Hematopoietic multipotent progenitor cell (in vitro differentiated cells): ENCODE measurements around the gene PRR19. TPM values are rescaled to one million over a fixed set of nuclear protein-coding genes. Genes with fewer than 3 reads are reported as not detected.
A peak's percentile ranks its signal among the peaks of the same experiment; 100 is the strongest.

Experiments used
- DNase-seq, 3 donors: peaks; one replicate each; pipeline ENCODE4 v3.0.0-alpha.2; 2011 to 2015; ENCODE audit warnings: low read depth in 2 of 3, low spot score in 2 of 3
- total RNA-seq: library from RNA; depleted of rRNA; stranded (reverse); fragments of >200 nt; gene quantifications from one replicate; pipeline ENCODE4 v1.2.3, GENCODE V29; 2012

The PRR19 gene
- total RNA-seq, 1 donor: 0.54 TPM

DNA sequence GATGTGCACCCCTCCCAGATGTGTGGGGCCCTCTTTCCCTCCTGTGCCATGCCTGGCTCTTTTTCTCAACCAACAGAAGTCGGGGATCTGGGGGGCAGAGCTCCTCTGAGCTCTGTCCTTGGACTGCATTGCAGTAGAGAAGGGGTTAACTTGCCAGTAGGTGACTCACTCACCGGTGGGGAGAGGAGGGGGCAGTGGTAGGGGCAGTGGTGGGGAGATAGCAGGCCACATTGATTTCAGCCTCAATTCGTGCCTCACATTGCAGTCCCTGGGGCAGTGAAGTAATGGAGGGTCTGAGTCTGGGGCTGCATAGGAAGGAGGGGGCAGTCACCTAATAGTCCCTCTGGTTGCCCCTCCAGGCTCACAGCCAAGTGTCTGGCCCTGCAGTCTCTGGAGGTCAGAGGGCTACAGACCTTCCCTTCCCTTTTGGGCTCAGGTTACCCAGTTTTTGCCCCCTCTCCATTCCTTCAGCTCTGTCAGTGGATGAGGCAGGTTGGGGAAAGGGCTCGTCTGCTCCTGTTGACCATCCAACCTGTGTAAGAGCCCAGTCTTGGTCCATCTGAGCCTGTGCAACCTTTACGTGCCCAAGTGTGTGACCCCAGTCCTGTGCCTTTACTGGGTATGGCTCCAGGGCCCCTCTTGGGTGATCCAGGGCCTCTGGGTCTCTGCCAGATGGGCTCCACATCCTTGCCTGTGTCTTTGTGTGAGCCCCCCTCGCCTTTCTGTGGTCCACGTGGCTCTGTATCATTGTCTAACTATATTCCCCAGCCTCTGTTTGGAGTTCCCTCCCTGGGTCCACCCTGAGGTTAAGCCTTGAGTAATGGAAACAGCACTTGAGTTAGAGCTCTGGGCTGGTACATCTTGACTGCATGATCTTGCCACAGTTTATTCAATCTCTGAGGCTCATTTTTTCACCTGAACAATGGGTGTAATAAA, 19.8 kb upstream of the PRR19 start:
- DNase-seq: peak in 1 of 3 donors; percentile 54

DNA sequence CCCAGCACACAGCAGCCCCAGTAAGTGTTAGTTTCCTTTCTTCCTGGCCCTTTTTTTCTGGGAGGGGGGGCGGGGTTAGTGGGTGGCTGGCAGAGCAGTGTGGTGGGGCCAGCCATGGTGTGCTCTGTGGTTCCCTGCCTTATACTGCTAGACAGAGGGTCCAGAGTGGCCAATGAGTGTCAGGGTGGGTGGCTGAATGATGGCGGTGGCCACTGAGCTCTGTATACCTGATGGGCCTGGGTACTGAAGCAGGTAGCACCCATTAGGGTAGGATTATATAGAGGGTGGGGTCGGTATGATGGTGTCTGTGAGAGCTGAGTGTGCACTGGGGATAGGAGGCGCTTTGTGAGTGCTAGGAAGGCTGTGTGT, 19.1 kb upstream of the PRR19 start:
- no peak for DNase-seq

DNA sequence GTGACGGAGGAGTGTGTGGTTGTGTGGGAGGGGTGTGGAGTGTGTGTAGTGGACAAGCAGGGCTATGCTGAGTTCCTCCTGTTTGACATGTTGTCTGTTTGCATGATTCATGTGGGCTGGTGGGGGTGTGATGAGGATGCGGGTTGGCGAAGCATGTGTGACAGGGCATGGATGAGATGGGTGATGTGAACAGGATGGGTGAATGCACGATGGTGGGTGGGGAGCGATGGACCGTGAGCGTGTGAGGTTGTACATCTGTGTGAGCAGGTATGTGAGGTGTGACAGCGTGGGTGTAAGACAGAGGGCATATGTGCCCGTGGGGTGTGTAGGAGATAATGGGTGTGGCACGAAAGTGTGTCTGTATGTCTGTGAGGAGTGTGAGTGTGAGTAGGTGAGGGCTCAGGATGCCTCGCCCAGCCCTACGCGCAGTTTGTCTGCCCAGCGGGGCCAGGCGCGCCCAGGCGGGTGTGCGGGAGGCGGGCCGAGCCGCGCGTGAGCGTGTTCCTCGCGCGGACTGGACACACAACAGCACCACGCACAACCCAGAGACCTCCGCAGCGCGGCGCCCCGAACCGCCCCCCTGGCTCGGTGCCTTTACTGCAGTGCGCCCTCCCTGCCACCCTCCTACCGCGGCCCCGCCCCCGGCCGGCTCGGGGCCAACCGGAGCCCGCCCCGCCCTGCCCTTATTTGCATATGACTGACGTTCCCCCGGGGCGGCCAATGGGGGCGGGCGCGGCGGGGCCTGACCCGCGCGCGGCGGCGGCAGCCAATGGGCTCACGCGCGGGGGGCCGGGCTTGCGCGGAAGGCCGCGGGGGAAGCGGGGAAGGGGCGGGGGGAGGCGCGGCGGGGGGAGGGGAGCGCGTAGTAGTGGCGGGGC, 18.5 kb upstream of the PRR19 start:
- peak; percentile 93 to 96 (median 96) for DNase-seq

DNA sequence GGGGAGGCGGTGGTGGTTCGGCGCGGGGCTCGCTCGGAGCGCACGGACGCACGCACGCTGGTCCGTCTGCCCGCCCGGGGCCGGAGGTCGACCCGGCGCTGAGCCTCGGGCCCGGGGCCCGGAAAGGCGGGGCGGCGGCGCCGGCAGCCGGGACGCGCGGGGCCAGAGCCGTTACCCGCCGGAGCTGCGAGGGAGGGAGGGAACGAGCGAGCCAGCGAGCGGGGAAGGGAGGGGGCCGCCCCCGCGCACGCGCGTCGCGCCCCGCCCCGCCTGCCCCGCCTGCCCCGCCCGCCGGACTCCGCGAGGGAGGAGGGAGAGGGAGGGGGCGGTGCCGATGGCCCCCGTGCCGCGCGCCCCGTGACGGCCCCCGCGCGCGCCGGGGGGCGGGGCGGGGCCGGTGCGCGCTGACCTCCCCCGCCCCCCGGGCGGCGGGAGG, 17.8 kb upstream of the PRR19 start:
- peak in 2 of 3 donors; percentile 79 to 84 for DNase-seq

DNA sequence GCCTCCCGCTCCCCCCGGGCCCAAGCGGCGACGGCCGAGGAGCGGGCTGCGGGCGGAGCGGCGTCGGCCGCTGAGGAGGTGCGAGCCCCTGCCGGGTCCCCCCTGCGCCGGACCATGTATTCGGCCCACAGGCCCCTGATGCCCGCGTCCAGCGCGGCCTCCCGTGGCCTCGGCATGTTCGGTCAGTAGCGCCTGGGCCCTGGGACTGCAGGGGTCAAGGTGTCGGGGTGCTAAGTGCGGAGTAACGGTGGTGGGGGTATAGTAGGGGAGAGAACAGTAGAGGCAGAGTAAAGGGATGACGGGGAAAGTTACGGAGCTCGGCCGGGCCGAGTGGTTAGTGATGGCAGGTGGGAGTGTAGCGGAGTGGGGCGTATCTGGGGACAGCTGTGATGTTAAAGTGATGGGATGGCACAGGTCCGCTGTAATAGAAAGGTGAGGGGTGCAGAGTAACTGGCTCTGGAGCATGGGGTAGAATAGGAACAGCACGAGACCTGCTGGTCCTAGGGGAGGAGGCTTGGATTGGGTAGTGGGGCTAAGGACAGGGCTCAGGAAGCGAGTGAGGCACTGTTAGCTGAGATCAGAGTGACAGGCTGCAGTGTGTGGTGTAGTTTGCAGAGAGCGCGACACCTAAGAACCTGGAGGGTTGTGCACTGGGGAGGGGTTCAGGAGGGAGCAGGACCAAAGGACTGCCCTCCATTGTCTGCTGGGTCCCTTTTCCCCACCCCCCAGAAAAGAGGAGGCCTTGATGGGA, 17.2 kb upstream of the PRR19 start:
- DNase-seq: peak in 1 of 3 donors; percentile 17

DNA sequence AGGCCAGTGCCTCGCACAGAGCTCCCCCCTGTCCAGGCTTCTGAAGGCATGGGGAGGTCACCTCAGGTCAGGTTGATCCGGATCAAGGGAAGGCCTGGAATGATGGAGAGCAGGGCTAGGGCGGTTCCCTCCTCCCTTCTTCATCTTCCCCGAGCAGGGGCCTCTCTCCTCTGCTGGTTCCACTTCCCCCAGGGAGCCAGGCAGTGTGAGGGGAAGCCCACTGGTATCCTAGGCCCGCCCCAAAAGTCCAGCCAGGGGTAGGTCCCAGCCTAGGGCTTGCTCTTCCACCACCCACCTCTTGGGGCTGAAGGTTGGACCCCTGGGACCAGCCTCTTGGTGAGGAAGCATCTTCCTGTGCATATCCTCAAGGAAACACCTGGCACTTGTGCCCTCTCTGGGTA, 16.4 kb upstream of the PRR19 start:
- peak in 1 of 3 donors; percentile 77 for DNase-seq

DNA sequence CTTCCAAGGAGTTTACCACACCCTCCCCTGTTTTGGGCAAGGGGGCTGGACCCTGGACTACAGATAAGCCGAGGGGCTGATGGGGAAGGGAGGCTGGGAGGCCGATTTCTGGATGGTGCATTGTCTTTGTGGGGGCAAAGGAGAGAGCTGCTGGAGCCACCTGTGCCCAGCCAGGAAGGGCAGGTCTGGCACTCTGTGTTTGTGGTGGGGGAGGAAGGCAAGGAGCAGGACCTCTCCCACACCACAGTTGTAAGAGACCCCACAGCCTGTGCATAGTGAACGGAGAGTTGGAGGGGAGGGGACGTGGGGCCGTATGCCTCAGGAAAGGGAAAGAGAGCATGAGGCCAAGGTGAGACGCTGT, 16.0 kb upstream of the PRR19 start:
- DNase-seq: no peak

DNA sequence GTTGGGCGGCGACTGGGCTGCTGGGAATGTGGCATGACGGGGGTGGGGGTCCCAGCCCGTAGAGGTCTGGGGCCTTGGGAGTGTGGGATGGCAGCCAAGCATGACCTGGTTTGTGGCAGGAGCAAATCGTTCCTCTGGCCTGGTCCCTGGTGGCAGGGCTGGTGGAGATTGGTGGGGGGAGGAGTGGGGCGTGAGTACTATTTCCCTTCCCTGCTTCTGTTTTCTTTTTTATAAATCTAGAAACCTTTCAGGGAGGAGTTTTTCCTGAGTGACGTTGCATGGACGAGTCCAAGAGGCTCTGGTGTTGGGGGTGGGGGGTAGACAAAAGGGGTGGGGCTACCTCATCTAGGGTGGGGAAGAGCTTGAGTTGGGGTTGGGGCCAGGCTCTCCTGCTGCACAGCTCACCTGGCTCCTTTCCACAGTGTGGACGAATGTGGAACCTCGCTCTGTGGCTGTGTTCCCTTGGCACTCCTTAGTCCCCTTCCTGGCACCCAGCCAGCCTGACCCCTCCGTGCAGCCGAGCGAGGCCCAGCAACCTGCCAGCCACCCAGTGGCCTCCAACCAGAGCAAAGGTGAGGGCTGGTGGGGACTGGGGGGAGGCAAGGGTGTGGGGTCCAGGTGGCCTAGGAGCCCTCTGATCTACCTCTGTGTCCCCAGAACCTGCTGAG, 15.4 kb upstream of the PRR19 start:
- DNase-seq: peak in 1 of 3 donors; percentile 77

DNA sequence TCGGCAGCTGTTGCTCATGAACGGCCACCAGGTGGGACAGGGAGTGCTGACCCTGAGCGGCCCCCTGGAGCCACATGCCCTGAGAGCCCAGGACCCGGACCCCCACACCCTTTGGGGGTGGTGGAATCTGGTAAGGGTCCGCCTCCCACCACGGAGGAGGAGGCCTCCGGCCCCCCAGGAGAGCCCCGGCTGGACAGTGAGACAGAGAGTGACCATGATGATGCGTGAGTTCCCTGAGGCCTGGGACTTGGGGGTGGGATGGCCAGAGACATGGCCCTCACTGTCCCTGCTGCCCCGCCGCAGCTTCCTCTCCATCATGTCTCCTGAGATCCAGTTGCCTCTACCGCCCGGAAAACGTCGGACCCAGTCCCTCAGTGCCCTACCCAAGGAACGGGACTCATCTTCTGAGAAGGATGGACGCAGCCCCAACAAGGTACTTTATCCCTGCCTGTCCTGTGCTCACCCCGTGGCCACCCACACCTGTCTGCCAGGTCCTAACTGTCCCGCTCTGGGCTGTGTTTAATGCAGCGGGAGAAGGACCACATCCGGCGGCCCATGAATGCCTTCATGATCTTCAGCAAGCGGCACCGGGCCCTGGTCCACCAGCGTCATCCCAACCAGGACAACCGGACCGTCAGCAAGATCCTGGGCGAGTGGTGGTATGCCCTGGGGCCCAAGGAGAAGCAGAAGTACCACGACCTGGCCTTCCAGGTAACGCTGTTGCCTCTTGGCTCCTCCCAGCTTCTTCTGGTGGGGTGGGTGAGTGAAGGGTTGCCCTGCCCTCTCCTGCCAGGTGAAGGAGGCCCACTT, 14.7 kb upstream of the PRR19 start:
- no peak for DNase-seq

DNA sequence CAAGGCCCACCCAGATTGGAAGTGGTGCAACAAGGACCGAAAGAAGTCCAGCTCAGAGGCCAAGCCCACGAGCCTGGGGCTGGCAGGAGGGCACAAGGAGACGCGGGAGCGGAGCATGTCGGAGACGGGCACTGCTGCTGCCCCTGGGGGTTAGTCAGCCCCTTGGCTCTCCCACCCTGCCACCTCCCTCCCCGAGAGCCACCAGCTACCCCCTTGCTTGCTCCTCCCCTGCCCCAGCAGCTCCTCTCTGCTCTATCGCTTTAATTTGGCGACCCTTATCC, 14.2 kb upstream of the PRR19 start:
- no peak for DNase-seq

DNA sequence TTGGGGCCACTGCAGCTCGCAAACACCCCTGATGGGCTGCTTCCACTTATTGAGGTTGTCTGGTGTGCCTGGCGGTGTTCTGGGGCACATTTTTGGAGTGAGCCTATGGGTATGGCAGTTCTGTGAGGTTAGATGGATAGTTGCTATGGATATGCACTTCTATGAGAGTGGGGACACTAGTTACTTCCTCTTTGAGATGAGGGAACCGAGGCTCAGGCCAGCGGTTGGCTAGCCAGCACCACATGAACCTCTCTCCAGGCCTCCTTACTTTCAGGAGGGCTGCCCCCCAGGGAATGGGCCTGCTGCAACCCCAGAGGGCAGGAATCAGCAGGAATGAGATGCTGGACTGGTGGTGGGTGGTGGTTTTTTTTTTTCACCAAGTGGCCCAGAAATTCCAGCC, 13.5 kb upstream of the PRR19 start:
- peak in 1 of 3 donors; percentile 26 for DNase-seq

DNA sequence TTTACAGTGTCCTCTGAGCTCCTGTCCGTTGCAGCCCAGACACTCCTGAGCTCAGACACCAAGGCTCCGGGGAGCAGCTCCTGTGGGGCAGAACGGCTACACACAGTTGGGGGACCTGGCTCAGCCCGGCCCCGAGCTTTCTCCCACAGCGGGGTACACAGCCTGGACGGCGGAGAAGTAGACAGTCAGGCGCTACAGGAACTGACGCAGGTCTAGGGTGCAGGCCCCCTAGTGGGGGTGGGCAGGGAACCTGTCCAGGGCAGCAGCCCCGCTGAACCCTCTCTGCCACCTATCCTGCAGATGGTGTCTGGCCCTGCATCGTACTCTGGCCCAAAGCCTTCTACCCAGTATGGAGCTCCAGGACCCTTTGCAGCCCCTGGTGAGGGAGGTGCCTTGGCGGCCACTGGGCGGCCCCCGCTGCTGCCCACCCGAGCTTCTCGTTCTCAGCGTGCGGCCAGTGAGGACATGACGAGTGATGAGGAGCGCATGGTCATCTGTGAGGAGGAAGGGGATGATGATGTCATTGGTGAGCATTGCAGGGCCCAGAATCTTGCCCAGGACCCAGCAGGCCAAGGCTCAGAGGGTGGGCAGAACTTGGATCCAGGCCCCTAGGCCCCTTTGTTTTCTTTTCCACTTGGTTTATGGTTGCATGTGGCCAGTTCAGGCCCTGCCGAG, 12.9 kb upstream of the PRR19 start:
- DNase-seq: no peak

DNA sequence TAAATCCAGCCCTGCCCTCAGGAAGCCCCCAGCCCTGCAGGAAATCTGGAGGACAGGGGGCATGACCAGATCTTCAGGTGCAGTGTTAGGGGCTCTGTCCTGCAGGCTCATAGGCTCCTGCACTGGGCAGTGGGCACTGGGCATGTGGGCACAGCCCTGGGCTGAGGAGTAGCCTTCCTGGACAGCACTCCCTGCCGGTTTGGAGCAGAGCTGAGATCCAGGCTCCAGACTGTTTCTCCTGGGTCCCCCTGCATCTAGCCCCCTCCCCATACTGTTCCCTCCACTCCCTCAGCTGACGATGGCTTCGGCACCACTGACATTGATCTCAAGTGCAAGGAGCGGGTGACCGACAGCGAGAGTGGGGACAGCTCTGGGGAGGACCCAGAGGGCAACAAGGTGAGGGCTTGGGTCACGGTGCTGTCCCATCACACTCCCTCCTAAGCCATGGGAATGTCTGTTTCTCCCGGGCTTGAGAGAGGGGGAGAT, 12.3 kb upstream of the PRR19 start:
- DNase-seq: no peak

DNA sequence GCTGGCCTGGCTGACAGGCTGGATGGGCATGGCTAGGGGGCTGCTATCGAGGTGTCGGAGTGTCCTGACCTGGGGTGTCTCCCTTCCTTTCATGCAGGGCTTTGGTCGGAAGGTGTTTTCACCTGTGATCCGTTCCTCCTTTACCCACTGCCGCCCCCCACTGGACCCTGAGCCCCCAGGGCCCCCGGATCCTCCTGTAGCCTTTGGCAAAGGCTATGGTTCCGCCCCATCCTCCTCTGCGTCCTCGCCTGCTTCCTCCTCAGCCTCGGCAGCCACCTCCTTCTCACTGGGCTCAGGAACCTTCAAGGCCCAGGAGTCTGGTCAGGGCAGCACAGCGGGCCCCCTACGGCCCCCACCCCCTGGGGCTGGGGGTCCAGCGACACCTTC, 11.8 kb upstream of the PRR19 start:
- no peak for DNase-seq

DNA sequence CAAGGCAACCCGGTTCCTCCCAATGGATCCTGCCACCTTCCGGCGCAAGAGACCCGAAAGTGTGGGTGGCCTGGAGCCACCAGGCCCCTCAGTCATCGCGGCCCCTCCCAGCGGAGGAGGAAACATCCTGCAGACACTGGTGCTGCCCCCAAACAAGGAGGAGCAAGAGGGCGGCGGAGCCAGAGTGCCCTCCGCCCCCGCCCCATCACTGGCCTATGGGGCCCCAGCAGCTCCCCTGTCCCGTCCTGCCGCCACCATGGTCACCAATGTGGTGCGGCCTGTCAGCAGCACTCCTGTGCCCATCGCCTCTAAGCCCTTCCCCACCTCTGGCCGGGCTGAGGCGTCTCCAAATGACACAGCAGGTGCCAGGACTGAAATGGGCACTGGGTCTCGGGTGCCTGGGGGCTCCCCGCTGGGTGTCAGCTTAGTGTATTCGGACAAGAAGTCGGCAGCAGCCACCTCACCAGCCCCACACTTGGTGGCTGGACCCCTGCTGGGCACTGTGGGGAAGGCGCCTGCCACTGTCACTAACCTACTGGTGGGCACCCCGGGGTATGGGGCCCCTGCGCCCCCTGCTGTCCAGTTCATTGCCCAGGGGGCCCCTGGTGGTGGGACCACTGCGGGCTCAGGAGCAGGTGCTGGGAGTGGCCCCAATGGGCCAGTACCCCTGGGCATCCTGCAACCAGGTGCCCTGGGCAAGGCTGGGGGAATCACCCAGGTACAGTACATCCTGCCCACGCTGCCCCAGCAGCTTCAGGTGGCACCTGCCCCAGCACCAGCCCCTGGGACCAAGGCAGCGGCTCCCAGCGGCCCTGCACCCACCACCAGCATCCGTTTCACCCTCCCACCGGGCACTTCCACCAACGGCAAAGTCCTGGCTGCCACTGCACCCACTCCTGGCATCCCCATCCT, 11.2 kb upstream of the PRR19 start:
- DNase-seq: peak in 2 of 3 donors; percentile 79 to 86

DNA sequence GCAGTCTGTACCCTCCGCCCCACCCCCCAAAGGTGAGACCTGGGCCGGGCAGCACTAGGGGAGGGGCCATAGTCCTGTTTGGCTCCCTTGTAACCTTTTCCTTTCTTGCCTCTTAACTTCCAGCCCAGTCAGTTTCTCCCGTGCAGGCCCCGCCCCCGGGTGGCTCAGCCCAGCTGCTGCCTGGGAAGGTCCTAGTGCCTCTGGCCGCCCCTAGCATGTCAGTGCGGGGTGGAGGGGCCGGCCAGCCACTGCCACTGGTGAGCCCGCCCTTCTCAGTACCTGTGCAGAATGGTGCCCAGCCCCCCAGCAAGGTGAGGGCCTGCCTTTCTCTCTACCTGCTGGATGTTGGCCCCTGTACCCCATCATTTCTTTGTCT, 10.5 kb upstream of the PRR19 start:
- no peak for DNase-seq

DNA sequence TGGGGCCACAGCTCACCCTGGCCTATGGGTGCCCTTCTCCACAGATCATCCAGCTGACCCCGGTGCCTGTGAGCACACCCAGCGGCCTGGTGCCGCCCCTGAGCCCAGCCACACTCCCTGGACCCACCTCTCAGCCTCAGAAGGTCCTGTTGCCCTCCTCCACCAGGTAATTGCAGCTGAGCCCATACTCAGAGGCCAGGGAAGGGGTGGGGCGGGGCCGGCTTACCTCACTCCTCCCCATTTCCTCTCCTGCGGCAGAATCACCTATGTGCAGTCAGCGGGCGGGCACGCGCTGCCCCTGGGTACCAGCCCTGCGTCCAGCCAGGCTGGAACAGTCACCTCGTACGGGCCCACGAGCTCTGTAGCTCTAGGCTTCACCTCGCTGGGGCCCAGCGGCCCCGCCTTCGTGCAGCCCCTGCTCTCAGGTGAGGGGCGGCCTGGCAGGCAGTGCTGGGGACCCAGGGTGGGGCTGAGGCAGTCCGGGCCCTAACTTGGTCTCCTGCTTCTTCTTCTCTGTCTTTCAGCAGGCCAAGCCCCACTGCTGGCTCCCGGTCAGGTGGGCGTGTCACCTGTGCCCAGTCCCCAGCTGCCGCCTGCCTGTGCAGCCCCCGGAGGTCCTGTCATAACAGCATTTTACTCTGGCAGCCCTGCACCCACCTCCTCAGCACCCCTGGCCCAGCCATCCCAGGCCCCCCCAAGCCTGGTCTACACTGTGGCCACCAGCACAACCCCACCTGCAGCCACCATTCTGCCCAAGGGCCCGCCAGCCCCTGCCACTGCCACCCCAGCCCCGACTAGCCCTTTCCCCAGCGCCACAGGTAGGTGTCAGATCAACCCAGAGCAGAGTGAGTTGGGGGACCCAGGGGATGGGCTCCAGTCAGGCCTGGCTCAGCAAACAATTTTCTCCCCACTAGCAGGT, 9.6 kb upstream of the PRR19 start:
- no peak for DNase-seq
